ENCODE results near the gene EOGT.

DNA sequence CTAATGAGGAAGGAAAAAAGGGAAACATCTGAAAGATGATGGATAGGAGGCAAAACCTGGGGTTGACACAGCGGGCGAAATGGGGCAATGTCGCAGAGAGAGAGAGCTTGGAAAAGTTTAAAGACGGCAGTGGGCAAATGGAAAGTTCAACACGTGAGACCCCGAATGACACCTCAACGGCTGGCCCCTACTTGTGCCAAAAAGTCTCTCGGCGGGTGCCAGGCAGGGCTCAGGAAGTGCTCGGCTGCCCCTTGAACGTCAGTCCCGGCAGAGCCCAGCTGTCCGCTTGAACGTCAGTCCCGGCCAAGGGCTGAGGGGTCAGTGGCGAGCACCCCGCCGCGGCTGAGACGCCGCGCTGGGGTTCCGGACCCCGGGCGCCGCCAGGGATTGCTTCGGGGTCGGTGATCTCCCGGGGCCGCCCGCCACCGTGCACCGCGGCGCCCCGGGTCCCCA, 658 bp downstream of the EOGT start:
- TF ChIP-seq EZH2 (IDR thresholded peaks at IDR 0.05; ENCODE audit: low read depth, unreplicated experiment) = no peak
- no peak for TF ChIP-seq CTCF (conservative IDR thresholded peaks at IDR 0.05; ENCODE audit: low read depth in 2 of 2)

Data from GM23338 (cell line).